ENCODE results near the gene IFITM2.

GRCh38 chr11:290621-291231, 16.9 kb upstream of the IFITM2 start:
- no peak for TF ChIP-seq NFIC (IDR thresholded peaks at IDR 0.05)
- TF ChIP-seq CREB1 (IDR thresholded peaks at IDR 0.05; ENCODE audit: low read depth) = no peak
- no peak for TF ChIP-seq CEBPB (IDR thresholded peaks at IDR 0.05)
- TF ChIP-seq USF1 (IDR thresholded peaks at IDR 0.05) = no peak
- no peak for TF ChIP-seq EP300 (IDR thresholded peaks at IDR 0.05; ENCODE audit: borderline replicate concordance)
- no peak for TF ChIP-seq MAX (IDR thresholded peaks at IDR 0.05)
- no peak for TF ChIP-seq REST (IDR thresholded peaks at IDR 0.05; ENCODE audit: low read depth)
- TF ChIP-seq TCF12 (IDR thresholded peaks at IDR 0.05; ENCODE audit: low read depth) = no peak
- no peak for TF ChIP-seq FOXM1 (IDR thresholded peaks at IDR 0.05; ENCODE audit: borderline replicate concordance, low read depth)
- TF ChIP-seq YY1 (IDR thresholded peaks at IDR 0.05; ENCODE audit: low read depth) = no peak
- no peak for TF ChIP-seq TAF1 (IDR thresholded peaks at IDR 0.05; ENCODE audit: low read depth)
- TF ChIP-seq RAD21 (IDR thresholded peaks at IDR 0.05; ENCODE audit: low read depth) = no peak
- TF ChIP-seq ZBTB7A (IDR thresholded peaks at IDR 0.05; ENCODE audit: low read depth) = no peak
- TF ChIP-seq EGR1 (IDR thresholded peaks at IDR 0.05) = no peak
